GM18861 (cell line): Measurements from ENCODE around the gene JAKMIP1.

Experiments
- ATAC-seq: cut with Tn5 transposase; IDR thresholded peaks from one replicate; pipeline ENCODE4 v1.9.1; 2021; ENCODE audit not compliant: unreplicated experiment

JAKMIP1 gene

DNA sequence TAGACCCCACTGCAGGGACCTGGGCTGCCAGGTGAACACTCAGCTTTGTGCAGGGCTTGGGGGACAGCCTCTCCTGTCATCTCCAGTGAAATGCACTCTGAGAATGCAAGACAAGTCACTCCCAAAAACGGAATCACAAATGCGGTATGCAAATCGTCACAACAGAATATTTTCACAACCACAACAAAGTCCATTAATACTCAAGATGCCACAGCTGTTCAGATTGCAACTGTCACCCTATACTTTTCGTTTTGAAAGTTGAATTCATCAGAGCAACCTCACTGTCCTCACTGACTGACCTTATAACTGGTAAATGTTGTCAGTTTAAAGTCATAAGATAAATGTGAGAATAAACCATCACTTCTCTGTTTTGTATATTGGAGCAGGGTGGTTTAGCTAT lies 16.6 kb downstream of the JAKMIP1 start:
- ATAC-seq: peak; percentile 32

DNA sequence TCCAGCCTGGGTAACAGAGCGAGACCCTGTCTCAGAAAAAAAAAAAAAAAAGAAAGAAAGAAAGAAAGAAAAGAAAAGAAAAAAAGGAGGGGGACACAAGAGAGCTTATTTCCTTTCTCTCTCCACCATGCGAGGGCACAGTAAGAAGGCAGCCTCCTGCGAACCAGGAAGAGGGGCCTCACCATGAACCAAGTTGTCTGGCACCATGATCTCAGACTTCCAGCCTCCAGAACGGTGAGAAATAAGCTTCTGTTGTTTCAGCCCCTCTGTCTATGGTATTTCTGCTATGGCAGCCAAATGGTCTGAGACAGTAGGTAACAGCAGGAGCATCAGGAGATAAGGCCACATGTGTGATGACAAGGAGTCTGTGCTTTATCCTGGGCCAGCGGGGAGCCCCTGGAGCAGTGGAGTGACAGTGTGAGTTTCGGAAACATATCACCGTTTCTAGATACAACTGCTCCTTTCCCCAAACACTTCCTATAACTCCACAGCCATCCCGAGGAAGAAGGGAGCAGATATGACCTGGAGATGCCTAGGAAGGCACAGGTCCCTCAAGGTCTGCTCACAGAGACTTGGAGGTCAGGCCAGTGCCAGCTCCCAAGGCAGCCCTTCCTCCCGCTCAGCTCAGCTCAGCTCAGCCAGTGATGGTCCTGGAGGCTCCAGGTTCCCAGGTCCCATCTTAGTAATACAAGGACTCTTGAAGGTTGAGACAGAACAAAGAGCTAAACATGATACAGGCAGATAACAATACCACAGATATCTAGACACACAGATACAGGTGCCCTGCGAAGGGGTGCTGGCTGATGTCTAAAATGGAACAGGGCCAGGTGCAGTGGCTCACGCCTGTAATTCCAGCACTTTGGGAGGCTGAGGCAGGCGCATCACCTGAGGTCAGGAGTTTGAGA lies 17.7 kb downstream of the JAKMIP1 start:
- no peak for ATAC-seq

DNA sequence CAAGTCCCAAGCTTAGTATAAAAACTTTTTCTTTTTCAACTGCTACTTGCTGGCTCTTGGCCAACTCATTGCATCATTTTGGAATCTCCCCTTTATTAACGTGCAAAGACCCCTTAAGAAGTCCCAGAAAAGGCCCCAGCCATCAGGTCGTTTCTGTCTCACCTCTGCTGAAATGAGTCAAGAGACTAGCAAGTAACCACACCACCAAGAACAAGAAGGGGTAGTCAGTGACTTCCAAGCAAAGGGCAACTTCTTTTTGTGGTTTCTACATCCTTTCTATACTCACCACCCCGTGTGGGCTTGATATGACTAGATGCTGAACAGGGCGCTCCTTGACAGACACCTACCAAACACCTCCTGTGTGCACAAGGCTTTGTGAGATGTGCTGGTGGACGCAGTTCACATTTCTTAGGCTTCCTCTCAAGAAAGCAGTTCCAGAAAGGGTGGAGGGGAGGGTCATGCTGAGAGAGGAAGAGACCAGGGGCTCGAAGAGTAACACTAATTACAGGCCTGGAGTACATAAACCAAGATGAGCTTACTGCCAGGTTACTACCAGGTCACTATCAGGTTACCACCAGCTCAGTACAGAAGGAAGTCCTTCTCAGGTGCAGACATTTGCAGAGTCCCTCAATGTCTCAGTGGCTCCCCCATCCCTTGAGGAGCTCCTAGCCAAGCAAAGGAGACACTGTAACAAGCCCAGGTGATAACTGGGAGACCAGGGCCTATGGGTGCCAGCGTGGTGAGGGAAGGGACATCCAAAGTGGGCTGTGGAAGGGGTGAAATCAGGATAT lies 19.3 kb downstream of the JAKMIP1 start:
- peak; percentile 88 for ATAC-seq

GRCh38 chr4:6179362-6179761 lies 21.0 kb downstream of the JAKMIP1 start:
- no peak for ATAC-seq

GRCh38 chr4:6178757-6179156 lies 21.6 kb downstream of the JAKMIP1 start:
- no peak for ATAC-seq

DNA sequence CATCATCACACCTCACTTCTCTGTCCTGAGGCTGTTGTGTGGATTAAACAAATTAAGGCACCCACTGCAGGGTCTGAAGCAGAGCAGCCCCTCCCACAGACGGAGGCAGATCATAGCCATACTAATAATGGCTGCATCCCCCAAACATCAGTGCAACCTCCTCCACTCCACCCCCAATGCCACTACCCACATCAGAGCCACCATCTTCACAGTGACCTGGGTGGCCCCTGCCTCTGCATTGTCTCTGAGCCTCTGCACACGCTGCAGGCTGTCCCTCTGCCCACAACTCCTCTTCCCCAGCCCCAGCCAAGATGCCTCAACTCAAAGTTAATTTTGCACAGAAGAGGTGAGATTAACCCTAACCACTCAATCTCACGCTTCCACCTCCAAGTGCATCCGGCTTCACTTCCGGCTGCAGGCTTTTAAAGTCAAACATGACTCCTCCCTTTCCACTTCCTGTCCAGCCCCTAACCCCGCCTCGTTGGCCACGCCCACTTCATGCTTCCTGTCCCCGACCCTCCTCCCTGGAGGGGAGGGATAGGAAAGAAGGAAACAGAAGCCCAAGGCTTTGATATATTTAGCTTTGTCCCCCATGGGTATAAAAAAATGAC lies 22.7 kb downstream of the JAKMIP1 start:
- no peak for ATAC-seq

DNA sequence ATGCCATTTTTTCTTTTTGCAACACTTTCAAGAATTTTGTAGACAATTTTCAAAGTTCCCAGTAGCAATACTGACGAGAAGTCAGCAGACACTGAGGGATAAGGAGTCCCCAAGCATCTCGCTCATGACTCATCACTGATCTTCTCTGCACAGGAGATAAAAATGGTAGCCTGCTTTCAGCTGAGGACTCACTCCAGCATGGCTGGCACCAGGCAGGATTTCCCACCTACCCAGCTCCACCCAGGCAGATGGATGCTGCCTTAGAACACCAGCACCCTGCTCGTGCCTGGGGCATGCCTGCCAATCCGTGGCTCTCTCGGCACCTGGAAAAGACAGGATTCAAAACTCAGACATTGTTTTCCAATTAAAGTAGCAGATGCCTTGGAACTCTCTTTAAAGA lies 24.9 kb downstream of the JAKMIP1 start:
- ATAC-seq: no peak

GRCh38 chr4:6172927-6173200 lies 27.5 kb downstream of the JAKMIP1 start:
- ATAC-seq: no peak

DNA sequence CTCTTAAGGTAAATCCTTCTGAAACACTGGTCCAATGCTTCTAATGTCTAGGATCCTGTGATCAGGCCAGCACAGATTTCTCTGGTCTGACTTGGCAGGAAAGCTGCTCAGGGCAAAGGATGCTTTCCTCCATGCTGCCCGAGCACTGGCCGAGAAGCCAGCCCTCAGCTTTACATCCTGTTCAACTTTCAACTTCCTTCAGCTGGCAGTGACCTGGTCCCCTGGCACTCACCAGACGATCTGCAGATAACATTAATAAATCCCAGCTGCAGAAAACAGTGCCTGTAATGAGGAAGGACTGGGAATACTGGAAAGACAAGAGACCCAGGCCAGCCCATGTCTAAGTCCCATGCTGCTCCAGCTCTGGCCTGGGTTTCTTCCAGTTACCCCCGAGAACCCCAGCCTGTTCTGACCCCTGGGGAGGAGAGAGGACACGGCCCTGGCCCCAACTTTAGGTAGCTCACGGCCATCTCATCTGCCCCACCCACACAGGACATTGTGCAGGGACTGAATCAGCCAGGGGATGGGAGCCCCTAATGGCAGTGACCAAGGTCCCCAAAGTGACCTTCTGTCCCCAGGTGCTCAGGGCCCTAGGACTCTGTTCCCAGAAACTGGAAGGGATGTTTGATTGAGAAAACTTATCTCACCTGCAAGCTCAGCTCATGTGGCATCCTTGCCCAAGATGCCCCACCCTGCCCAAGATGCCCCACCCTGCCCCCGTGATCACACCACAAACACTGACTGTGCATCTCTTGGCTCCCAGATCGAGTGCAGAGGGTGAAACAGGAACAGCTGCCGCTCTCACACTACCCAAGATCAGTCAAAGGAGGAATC lies 28.0 kb downstream of the JAKMIP1 start:
- no peak for ATAC-seq

DNA sequence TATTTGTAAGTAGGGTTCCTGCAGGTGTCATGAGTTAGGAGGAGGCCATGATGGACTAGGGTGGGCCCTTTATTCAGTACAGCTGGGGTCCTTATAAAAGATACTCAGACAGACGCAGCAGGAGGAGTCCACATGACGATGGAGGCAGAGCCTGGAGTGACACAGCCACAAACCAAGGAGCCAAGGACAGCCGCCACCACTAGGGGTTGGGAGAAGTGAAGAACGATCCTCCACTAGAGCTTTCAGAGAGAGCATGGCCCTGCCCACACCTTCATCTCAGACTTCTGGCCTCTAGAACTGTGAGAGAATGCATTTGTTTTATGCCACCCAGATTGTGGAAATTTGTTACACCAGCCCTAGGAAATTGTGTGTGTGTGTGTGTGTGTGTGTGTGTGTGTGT lies 31.1 kb downstream of the JAKMIP1 start:
- no peak for ATAC-seq

DNA sequence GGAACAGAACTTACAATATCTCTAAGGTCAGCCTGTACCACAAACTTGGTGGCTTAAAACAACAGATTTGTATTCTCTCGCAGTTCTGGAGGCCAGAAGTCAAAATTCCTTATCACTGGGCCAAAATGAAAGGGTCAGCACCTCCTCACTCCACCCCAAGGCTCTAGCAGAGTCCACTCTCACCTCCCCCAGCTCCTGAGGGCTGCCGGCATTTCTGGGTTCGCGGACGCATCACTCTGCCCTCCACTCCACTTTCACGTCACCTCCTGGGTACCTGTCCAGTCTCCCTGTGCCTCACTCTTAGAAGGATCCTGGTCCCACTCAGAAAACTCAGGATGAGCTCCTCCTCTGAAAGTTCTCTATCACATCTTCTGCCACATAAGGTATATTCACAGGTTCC lies 34.6 kb downstream of the JAKMIP1 start:
- ATAC-seq: no peak

DNA sequence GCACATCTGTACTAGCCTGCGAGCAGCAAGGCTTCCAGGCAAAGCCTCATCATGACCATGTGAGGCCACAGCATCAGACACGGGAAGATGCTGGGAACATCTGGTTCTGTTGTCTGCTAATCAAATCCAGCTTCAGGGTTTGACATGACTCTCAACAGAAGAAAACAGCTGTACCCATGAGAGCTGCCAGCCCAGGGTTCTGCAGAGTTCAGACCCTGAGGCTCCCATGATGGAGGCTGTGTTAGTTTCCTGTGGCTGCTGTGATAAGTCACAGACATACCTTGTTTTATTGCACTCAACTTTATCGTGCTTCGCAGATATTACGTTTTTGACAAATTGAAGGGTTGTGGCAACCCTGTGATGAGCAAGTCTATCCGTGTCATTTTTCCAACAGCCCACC lies 37.5 kb downstream of the JAKMIP1 start:
- no peak for ATAC-seq

DNA sequence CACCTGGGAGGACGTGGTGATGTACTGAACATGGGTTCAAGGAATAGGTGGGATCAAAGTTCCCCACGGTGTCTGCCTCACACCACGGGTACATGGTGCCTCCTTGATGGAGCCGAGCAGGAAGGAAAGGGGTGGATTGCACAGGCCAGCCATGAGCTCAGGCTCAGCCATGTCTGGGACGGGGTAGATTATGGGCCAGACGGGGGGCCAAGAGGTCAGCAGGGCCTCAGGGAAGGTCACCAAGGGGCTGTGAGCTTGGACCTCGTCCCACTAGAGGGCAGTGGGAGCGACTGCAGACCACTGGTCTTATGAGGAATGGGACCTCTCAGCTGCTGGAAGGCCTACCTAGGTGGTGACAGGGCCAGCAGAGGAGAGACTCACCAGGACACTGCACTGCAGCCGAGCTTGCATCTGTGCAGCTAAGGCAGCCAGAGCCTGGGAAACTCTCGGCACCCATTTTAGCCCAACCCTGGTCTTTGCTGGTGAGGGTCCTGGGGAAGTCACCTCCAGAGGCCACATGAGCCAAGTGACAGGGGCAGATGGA lies 38.4 kb downstream of the JAKMIP1 start:
- no peak for ATAC-seq

DNA sequence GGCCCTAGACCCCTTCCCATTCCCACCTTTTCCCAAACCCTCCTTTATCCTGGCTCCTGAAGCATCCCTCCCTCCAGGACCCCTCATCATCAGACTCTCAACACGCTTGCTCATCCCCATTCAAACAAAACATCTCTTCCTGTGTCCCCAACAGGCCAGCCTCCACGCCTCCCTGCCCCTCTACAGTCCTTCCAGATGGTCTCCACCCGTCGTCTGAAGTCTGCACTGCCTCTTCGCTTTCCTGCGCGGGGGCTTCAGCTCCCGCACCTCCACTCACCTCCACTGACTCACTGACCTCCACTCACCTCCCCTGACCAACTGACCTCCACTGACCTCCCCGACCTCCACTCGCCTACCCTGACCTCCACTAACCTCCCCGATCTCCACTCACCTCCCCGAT lies 39.8 kb downstream of the JAKMIP1 start:
- no peak for ATAC-seq

GRCh38 chr4:6157926-6158325 lies 42.4 kb downstream of the JAKMIP1 start:
- ATAC-seq: no peak

GRCh38 chr4:6155996-6156750 lies 44.2 kb downstream of the JAKMIP1 start:
- no peak for ATAC-seq

DNA sequence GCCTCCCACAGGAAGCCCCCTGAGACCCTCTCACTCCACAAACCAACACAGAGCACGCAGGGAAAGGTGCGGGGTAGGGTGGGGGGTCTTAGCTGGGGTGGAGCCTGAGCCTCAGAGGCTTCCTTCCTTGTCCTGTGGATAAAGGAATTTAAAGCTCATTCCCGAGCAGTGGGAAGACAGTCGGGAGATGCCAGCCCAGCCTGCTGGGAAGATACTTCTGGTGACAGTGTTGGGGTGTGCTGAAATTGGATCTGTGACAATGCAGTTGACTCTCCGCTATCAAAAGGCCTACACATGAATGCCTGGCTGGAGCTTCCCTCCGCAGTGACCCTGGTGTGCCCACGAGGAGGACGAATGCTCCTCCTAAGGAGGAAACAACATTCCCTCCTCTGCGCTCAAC lies 45.5 kb downstream of the JAKMIP1 start:
- no peak for ATAC-seq

GRCh38 chr4:6153874-6154273 lies 46.5 kb downstream of the JAKMIP1 start:
- ATAC-seq: no peak

GRCh38 chr4:6152869-6153705 lies 47.3 kb downstream of the JAKMIP1 start:
- ATAC-seq: no peak
